NB4 (cell line): ENCODE results near the gene MYBPC2.

Source experiments
- DNase-seq: peaks from one replicate; pipeline ENCODE4 v3.0.0; 2010; ENCODE audit warnings: low read depth
- H3K4me3 ChIP-seq: one replicate; pipeline ENCODE4 v1.5.1; 2011; ENCODE audit warnings: mild to moderate bottlenecking, low read depth, low read length, moderate library complexity
- MYC ChIP-seq: IDR thresholded peaks from 2 replicates; pipeline ENCODE4 v1.6.1; 2011; ENCODE audit warnings: low read depth, low read length
- POLR2A ChIP-seq: IDR thresholded peaks from 2 replicates; pipeline ENCODE4 v1.6.1; 2011; ENCODE audit warnings: mild to moderate bottlenecking; ENCODE audit not compliant: insufficient read length; ENCODE audit errors: extremely low read depth
- TF ChIP-seq, protein P1 (sequence below): IDR thresholded peaks from 2 replicates; pipeline ENCODE4 v1.6.1; 2011; ENCODE audit warnings: low read depth, low read length
- TF ChIP-seq, protein P2 (sequence below): IDR thresholded peaks from one replicate; pipeline ENCODE4 v1.5.1; 2012; ENCODE audit warnings: low read depth, low read length

The MYBPC2 gene

DNA sequence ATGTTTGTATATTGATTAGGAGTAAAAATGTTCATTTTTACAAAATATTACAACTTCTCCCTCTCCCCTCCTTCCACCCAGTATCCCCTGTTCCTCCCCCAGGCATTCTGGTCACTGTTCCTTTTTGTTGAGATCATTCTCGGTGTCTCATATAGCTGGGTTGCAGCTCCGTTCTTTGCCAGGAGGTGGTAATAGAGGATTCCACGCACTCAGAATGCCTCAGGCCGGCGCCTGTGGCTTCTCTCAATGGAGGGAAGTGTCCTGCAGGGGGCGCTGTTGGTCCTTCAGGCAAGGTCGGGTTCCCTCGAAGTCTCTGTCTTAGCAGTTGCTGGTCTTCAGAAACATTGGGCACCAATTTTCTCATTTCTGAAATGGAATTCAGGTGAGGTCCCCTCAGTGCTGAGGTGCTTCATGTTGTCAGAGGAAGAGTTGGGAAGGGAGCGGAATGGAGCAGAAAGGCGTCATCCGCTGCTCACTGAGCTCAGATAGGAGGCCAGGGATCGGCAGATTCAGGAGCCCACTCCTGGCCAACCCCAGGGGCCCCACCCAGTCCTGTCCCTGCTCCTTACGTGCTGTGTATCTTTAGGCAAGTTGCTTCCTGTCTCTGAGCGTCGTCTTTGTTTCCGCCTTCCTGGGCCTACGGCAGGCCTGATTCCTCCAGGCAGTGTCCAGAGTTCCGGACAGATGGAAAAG lies 54.3 kb downstream of the MYBPC2 start:
- DNase-seq = peak; percentile 58
- no peak for TF ChIP-seq MYC
- TF ChIP-seq, protein P1, sequence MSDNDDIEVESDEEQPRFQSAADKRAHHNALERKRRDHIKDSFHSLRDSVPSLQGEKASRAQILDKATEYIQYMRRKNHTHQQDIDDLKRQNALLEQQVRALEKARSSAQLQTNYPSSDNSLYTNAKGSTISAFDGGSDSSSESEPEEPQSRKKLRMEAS = no peak
- TF ChIP-seq, protein P2, sequence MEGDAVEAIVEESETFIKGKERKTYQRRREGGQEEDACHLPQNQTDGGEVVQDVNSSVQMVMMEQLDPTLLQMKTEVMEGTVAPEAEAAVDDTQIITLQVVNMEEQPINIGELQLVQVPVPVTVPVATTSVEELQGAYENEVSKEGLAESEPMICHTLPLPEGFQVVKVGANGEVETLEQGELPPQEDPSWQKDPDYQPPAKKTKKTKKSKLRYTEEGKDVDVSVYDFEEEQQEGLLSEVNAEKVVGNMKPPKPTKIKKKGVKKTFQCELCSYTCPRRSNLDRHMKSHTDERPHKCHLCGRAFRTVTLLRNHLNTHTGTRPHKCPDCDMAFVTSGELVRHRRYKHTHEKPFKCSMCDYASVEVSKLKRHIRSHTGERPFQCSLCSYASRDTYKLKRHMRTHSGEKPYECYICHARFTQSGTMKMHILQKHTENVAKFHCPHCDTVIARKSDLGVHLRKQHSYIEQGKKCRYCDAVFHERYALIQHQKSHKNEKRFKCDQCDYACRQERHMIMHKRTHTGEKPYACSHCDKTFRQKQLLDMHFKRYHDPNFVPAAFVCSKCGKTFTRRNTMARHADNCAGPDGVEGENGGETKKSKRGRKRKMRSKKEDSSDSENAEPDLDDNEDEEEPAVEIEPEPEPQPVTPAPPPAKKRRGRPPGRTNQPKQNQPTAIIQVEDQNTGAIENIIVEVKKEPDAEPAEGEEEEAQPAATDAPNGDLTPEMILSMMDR = peak; percentile 52
- no peak overlapping the region for H3K4me3 ChIP-seq

DNA sequence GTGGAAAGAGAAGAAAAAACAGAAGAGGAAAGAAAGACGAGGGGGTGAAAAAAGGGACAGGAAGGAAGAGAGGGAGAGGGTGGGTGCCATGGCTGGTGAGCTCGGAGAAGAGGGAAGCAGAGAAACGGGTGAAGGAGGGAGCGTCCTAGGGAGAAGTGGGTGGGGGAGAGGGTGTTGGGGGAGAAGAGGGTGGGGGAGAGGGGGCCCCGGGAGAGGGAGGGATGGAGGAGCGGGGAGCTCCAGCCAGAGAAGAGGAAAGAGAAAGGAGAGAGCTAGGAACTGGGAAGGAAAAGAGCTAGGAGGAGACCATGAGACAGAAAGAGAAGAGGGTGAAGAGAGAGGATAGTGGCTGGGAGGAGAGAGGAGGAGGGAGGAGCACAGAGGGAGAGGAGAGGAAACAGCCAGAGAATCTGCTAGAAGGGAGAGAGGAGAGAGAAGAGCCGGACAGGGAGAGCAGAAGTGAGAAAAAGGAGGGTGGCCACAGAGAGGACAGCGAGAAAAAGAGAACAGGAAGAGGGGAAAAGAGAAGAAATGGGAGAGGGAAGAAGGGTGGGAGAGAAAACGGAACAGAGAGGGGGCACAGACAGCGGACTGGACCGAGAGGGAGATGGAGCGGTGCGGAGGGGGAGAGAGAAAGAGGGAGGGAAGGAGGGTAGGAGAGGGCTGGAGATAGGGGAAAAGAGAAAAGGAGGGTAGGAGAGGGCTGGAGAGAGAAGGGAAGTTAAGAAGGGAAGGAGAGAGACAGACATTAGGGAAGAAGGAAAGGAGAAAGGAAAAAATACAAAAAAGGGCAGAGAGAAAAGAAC lies 55.9 kb downstream of the MYBPC2 start:
- H3K4me3 ChIP-seq = no peak overlapping the region

DNA sequence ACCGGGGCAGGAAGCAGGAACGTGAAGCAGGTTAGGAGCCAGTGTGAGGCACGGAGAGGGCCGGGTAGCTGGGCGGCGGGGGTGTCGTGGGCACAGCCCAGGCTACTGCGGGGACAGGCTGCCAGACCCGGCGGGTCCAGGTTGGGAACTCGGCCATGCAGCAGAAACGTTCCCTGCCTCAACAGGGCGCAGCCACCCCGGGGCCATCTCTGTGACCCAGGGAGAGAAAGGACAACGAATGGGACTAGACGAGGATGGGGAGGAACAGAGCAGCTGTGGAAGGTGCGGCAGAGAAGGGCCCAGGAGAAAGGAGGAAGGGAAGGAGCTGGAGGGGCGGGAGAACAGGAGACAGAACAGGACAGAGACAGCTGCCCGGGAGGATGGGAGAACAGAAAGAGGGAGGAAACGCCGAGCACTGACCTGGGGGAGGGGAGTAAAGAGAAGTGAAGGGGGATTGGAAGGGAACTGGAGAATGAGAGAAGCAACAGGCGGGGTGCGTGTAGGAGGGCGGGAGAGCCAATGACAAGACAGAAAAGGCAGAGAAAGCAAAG lies 56.8 kb downstream of the MYBPC2 start:
- no peak overlapping the region for H3K4me3 ChIP-seq
- TF ChIP-seq, protein P2 = no peak
- TF ChIP-seq POLR2A (no peak), MYC (no peak)
- TF ChIP-seq, protein P1 = no peak
- no peak for DNase-seq

More for the DNA sequence above, 55.9 kb downstream of the MYBPC2 start:
- no peak for DNase-seq
- no peak for TF ChIP-seq MYC
- TF ChIP-seq, protein P1 = no peak
- TF ChIP-seq, protein P2 = no peak
- TF ChIP-seq POLR2A = no peak

DNA sequence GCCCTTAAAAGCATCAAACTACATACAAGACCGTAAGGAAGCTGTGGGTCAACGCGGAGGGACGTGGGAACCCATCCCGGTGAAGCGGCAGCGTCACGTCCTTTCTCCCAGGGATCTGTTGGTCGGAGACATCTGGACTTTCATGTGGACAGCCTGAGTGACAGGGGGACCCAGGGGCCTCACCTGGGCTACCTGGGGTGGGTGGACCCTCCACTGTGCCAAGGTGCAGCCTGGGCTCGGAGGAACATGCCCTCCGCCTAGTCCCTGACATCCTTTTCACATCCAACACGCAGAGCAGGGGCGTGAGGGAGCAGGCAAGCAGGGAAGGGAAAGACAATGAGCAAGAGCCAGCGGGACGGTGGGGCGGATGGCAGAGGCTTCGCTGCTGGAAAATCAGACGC lies 57.7 kb downstream of the MYBPC2 start:
- DNase-seq = no peak
- TF ChIP-seq MYC (no peak), POLR2A (no peak)
- TF ChIP-seq, protein P2 = no peak
- TF ChIP-seq, protein P1 = no peak
- no peak overlapping the region for H3K4me3 ChIP-seq

DNA sequence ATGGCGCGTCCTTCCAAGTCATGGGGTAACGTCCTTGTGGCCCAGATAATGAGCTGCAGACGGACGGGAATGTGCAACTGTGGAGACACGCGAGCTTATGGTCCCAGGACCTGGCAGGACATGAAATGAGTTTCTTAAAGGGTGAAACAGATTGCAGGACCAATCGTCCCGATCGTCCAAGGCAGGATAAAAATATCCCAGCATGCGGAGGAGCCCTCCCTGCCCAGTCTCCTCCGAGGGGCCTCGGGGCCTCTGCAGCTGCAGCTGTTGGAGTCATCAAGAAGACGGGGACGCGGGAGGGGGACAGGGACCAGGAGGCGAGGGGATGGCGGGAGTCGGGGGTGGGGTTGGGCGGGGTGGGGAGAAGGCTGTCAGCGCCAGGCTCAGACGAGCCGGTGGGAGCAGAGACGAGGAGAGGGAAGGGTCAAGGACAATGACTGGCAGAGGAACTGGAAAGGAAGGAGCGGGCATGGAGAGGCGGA lies 58.3 kb downstream of the MYBPC2 start:
- TF ChIP-seq, protein P2 = no peak
- no peak for TF ChIP-seq MYC
- TF ChIP-seq, protein P1 = no peak
- TF ChIP-seq POLR2A = no peak
- DNase-seq = no peak
- no peak overlapping the region for H3K4me3 ChIP-seq
